ENCODE results near the gene BCL11B. TPM values are rescaled to one million over a fixed set of nuclear protein-coding genes. Genes with fewer than 3 reads are reported as not detected.

The BCL11B gene
- total and polyA plus RNA-seq, 2 donors (not counting 1 experiment from before 2014, with no cell fraction given) = under 0.01 TPM; not detected in 1

- Histone ChIP-seq H2AFZ (ENCODE audit: low read length) (no peak overlapping the region), H3K9ac (ENCODE audit: insufficient read depth, low read length) (no peak overlapping the region), H4K20me1 (ENCODE audit: control insufficient read depth, extremely low read depth, insufficient read depth, low read length) (no peaks in the 10 kb centered on the region), H3K4me2 (ENCODE audit: extremely low read depth, insufficient read depth, low read length) (no peak overlapping the region), H3K36me3 (ENCODE audit: control insufficient read depth, insufficient read depth, low read length) (no peaks in the 10 kb centered on the region), H3K9me3 (ENCODE audit: control insufficient read depth, insufficient read depth, low read depth, low read length) (no peaks in the 10 kb centered on the region), H3K4me3 (replicated peaks in 1 of 4; ENCODE audit: control extremely low read depth in 1 of 4, insufficient read depth in 1 of 4, low read depth in 3 of 4, low read length in 4 of 4) (no peak overlapping the region), H3K27ac (ENCODE audit: insufficient read depth, low read length) (no peak overlapping the region), H3K27me3 (ENCODE audit: control insufficient read depth, insufficient read depth, low read length) (no peaks in the 10 kb centered on the region), H3K79me2 (ENCODE audit: control insufficient read depth, insufficient read depth, low read length) (no peaks in the 10 kb centered on the region), H3K4me1 (ENCODE audit: control insufficient read depth, extremely low read depth, insufficient read depth, low read length) (no peaks in the 10 kb centered on the region)
- TF ChIP-seq EZH2 (IDR thresholded peaks at IDR 0.05; ENCODE audit: low read length, missing control alignments) = no peak
- TF ChIP-seq, protein P1, sequence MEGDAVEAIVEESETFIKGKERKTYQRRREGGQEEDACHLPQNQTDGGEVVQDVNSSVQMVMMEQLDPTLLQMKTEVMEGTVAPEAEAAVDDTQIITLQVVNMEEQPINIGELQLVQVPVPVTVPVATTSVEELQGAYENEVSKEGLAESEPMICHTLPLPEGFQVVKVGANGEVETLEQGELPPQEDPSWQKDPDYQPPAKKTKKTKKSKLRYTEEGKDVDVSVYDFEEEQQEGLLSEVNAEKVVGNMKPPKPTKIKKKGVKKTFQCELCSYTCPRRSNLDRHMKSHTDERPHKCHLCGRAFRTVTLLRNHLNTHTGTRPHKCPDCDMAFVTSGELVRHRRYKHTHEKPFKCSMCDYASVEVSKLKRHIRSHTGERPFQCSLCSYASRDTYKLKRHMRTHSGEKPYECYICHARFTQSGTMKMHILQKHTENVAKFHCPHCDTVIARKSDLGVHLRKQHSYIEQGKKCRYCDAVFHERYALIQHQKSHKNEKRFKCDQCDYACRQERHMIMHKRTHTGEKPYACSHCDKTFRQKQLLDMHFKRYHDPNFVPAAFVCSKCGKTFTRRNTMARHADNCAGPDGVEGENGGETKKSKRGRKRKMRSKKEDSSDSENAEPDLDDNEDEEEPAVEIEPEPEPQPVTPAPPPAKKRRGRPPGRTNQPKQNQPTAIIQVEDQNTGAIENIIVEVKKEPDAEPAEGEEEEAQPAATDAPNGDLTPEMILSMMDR (conservative IDR thresholded peaks at IDR 0.05 in 1 of 2, IDR thresholded peaks at IDR 0.05 in 1 of 2; ENCODE audit: low read depth in 1 of 2, low read length in 2 of 2) = no peak
- no peak for DNase-seq (ENCODE audit: low read depth in 2 of 2)
Observed at GRCh38 chr14:99179946-99180345, 92.1 kb downstream of the BCL11B start.

GRCh38 chr14:99179506-99179905 lies 92.5 kb downstream of the BCL11B start:
- TF ChIP-seq, protein P1 (conservative IDR thresholded peaks at IDR 0.05 in 1 of 2, IDR thresholded peaks at IDR 0.05 in 1 of 2; ENCODE audit: low read depth in 1 of 2, low read length in 2 of 2) = no peak
- TF ChIP-seq EZH2 (IDR thresholded peaks at IDR 0.05; ENCODE audit: low read length, missing control alignments) = no peak
- DNase-seq (ENCODE audit: low read depth in 2 of 2) = no peak
- Histone ChIP-seq H3K27me3 (ENCODE audit: control insufficient read depth, insufficient read depth, low read length) (no peaks in the 10 kb centered on the region), H3K4me1 (ENCODE audit: control insufficient read depth, extremely low read depth, insufficient read depth, low read length) (no peaks in the 10 kb centered on the region), H3K4me3 (replicated peaks in 1 of 4; ENCODE audit: control extremely low read depth in 1 of 4, insufficient read depth in 1 of 4, low read depth in 3 of 4, low read length in 4 of 4) (no peak overlapping the region), H3K9ac (ENCODE audit: insufficient read depth, low read length) (no peak overlapping the region), H3K9me3 (ENCODE audit: control insufficient read depth, insufficient read depth, low read depth, low read length) (no peaks in the 10 kb centered on the region), H3K36me3 (ENCODE audit: control insufficient read depth, insufficient read depth, low read length) (no peaks in the 10 kb centered on the region), H3K79me2 (ENCODE audit: control insufficient read depth, insufficient read depth, low read length) (no peaks in the 10 kb centered on the region), H4K20me1 (ENCODE audit: control insufficient read depth, extremely low read depth, insufficient read depth, low read length) (no peaks in the 10 kb centered on the region), H2AFZ (ENCODE audit: low read length) (no peak overlapping the region), H3K27ac (ENCODE audit: insufficient read depth, low read length) (no peak overlapping the region), H3K4me2 (ENCODE audit: extremely low read depth, insufficient read depth, low read length) (no peak overlapping the region)

DNA sequence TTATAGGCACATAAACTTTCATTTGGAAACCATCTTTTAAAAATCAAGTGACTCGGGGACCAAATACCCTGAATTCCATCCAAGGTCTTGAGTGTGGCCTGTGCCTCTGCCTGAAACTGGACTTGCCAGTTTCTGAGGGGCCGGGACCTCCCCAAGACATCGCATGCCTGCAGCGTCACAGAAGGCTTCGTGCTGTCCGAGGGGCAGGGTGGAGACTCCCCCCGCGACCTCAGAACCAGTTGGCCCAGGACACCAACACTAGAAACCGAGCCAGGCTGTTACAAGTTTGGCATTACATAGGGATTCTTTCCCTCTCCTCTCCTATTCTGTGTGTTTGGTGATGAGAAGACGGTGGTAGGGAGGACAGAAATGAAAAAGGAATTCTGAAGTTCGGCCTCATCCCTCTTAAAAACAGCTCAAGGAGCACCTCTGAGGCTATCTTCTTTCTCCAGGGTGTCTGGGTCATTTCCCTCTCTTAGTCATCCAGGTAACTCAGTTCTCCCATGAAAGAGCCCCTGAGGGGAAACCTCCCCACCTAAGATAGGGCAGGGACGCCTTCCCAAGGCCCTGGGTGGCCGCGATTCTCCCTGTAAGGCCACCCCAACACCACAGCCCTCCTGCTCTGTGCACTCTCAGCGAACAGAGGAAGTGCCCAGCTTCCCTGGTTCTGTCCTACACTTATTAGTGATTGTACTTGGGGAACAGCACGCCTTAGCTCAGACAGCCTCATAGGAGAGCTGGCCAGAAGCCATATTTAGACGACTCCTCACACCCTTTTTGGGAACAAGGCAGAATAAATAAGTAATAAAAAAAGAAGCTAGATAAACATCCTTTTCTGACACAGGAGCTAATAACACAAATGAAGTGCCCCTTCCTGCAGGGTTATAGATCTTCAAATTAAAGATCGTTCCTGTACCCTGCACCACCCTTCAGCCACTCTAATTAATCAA lies 93.8 kb downstream of the BCL11B start:
- no peak overlapping the region for H2AFZ ChIP-seq (ENCODE audit: low read length)
- H3K79me2 ChIP-seq (ENCODE audit: control insufficient read depth, insufficient read depth, low read length) = no peaks in the 10 kb centered on the region
- no peak for DNase-seq (ENCODE audit: low read depth in 2 of 2)
- H3K9me3 ChIP-seq (ENCODE audit: control insufficient read depth, insufficient read depth, low read depth, low read length) = no peaks in the 10 kb centered on the region
- no peak overlapping the region for H3K27ac ChIP-seq (ENCODE audit: insufficient read depth, low read length)
- no peaks in the 10 kb centered on the region for H4K20me1 ChIP-seq (ENCODE audit: control insufficient read depth, extremely low read depth, insufficient read depth, low read length)
- TF ChIP-seq, protein P1 (conservative IDR thresholded peaks at IDR 0.05 in 1 of 2, IDR thresholded peaks at IDR 0.05 in 1 of 2; ENCODE audit: low read depth in 1 of 2, low read length in 2 of 2) = no peak
- TF ChIP-seq EZH2 (IDR thresholded peaks at IDR 0.05; ENCODE audit: low read length, missing control alignments) = no peak
- H3K4me1 ChIP-seq (ENCODE audit: control insufficient read depth, extremely low read depth, insufficient read depth, low read length) = no peaks in the 10 kb centered on the region
- no peaks in the 10 kb centered on the region for H3K36me3 ChIP-seq (ENCODE audit: control insufficient read depth, insufficient read depth, low read length)
- H3K9ac ChIP-seq (ENCODE audit: insufficient read depth, low read length) = no peak overlapping the region
- H3K4me3 ChIP-seq (replicated peaks in 1 of 4; ENCODE audit: control extremely low read depth in 1 of 4, insufficient read depth in 1 of 4, low read depth in 3 of 4, low read length in 4 of 4) = no peak overlapping the region
- H3K4me2 ChIP-seq (ENCODE audit: extremely low read depth, insufficient read depth, low read length) = no peak overlapping the region
- no peaks in the 10 kb centered on the region for H3K27me3 ChIP-seq (ENCODE audit: control insufficient read depth, insufficient read depth, low read length)
